GM18505 (cell line): ENCODE measurements around the gene ADI1.

Experiments used
- ATAC-seq: cut with Tn5 transposase; IDR thresholded peaks from one replicate; pipeline ENCODE4 v1.9.1; 2021; ENCODE audit not compliant: unreplicated experiment
- POLR2A ChIP-seq: IDR thresholded peaks from 4 replicates; pipeline ENCODE4 v1.6.1; 2011; ENCODE audit warnings: borderline replicate concordance; ENCODE audit not compliant: insufficient read depth, insufficient read length; ENCODE audit errors: extremely low read depth

Gene ADI1

DNA sequence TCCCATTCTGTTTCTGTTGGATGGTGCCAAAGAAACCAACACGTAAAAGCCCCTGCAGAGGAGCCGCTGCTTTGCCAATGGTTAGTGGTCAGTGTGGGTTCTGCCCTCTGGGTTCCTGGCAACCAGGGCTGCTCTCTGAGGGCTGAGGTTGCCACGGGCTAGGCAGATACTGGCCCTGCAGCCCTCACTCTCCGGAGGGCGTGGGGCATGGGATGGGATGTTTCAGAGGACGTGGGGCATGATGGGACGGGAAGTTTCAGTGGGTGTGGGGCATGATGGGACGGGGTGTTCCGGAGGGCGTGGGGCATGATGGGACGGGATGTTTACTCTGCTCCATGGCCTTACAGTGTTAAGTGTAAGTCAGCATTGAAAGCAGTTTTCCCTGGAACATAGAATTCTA, 34.2 kb downstream of the ADI1 start:
- no peak for ATAC-seq
- no peak for TF ChIP-seq POLR2A

DNA sequence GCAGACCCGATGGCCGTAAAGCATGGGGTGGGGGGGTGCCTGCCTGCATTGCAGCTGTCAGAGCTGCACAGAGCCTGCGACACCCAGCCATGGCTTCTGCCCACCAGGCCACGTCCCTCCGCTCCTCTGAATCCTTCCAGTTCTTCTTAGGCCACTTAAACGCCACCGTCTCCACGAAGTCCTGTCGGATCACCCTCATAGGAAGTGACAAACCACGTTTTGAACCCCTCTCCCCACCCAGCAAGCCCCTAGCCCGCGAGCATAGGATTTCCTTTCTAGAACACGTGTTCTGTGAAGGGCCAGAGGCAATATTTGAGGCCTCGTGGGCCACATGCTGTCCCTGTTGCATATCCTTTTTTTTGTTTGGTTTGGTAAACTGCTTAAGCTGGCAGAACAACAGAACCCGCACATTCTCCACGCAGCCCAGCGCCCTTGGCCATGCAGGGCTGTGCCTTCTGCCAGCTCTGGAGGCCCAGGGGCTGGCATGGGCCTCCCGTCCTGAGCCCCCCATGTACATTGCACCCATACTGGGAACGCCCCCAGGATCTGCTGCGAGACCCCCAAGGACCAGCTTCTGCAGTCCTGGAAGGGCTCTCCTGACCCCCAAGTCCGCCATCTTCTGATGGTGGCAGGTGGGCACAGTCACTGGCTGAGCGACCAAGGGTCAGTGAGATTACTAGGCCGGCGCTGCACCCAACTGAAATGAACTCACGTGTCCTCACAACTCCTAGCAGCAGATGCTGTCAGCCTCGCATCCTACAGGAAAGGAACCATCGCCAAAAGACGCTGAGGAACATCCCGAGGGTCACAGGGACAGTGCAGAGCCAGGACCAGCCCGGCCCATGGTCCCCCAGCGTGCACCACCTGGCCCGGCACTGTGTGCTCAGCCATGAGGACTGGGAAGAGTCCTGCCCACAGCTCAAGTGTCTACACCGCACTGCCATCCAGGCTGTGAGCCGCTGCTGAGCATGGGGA, 35.1 kb downstream of the ADI1 start:
- TF ChIP-seq POLR2A, result no peak
- ATAC-seq, result no peak

- ATAC-seq, result no peak
- TF ChIP-seq POLR2A, result no peak
These were observed 35.9 kb downstream of the ADI1 start for GRCh38 chr2:3483227-3483985.

- no peak for ATAC-seq
- no peak for TF ChIP-seq POLR2A
These were observed 36.9 kb downstream of the ADI1 start for GRCh38 chr2:3482363-3482821.

DNA sequence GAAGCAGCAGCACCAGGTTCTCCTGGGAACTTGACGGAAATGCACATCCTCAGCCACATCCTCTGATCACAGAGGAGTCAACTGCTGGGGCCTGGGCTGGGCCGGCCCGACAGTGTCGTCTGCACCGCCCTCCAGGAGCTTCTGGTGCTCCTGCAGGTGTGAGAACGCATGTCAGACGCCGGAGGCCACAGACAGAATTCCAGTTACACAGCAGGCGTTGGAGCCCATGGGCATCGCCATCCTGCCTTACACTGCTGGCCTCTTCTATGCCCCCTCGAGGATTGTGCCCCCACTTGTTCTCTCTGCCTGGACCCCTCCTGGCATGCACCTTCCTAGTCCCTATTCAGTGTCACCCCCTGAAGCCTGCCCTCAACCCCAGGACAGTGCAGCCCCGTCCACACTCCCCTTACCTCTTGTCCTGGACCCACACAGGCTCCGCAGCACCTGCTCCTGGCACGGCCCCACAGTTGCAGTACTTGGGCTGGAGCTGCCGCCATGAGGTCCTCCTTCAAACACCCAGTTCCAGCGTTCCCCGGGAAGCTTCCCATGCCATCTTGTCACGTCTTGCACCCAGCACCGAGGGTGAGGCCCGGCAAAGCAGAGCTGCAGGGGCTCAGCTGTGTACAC, 37.5 kb downstream of the ADI1 start:
- no peak for TF ChIP-seq POLR2A
- ATAC-seq, result no peak

DNA sequence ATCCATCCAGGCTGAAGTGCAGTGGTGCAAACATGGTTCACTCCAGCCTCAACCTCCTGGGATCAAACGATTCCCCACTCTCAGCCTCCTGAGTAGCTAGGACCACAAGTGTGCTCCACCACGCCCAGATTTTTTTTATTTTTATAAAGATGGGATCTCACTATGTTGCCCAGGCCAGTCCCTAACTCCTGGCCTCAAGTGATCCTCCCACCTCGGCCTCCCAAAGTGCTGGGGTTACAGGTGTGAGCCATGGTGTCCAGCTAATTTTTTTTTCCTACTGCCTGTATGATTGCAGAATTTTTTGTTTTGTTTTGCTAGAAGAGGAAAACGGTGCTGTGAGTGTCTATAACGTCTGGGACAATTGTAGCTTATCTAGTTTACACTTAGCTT, 38.3 kb downstream of the ADI1 start:
- ATAC-seq, result no peak
- TF ChIP-seq POLR2A, result no peak

DNA sequence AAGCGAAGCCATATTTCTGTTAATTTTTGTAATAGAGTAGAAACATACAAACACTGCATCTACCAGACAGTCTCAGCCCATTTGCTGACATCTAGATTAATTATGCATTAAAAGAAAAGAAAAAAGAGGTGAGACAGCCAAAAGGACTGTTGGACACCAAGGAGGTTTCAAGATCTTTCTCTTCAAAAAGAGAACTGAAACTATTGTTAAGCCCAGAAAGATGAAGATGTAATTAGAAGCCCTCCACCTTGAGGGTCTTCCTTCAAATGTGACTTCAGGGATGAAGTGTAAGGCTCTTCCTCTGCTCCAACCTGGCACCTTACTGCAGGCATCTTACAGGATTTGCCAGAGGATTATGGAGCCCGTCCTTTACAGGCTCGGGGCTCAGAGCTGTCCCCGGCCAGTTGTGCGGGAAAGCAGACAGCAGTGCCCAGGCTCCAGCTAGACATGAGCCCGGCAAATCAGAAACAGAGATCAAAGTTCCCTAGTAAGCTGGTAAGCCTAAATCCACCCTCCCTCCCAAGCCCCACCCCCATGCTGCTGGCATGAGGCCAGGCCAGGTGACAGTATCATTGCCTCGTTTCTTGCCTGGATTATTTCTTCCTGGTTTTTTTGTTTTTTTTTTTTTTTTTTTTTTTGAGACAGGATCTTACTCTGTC, 38.9 kb downstream of the ADI1 start:
- ATAC-seq, result no peak
- TF ChIP-seq POLR2A, result no peak

DNA sequence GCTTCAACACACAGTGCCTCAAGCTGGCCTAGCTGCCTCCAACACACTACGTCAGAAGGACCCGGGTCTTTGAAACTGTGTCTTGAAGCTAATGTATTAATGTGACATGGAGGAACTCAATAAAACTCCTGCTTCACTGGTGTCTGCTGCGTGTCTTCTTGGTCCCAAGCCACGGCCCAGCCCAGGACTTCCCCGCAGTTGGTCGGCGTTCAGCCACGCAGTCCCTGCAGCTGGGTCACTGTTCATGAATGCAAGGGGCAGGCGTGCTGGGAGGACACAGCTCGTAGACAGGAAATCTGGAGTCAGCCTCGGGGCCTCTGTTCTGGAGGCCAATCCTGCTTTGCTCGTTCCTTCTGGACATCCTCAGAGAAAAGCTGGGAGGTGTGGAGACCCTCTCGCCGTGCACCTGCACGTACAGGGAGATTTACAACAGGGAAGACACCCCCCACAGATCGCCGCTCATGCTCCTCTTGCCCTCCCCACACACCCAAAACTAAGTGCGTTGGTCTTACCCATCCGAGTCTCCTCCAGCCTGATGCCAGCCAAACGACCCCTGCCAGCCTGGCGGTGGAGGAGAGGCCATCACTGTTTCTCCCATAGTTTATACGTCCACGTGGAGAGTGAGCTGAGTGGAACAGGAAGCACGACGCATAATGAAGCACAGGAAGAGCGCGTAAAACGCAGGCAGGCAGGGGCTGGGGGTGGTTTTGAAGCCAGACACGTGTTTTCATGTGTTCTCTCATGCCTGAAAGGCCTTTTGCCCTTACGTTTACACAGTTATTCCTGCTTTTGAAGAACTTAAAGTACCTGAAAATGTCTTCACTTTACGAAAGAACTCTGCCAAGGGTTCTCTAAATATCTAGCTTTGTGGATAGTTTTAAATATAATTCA, 39.7 kb downstream of the ADI1 start:
- TF ChIP-seq POLR2A, result no peak
- ATAC-seq, result no peak

GRCh38 chr2:3478846-3479385, 40.4 kb downstream of the ADI1 start:
- no peak for ATAC-seq
- TF ChIP-seq POLR2A, result no peak

- ATAC-seq, result no peak
- TF ChIP-seq POLR2A, result no peak
These were observed 42.4 kb downstream of the ADI1 start for GRCh38 chr2:3476985-3477327.

GRCh38 chr2:3476321-3476984, 42.9 kb downstream of the ADI1 start:
- ATAC-seq, result no peak
- TF ChIP-seq POLR2A, result no peak
